HG02943 (cell line): ENCODE measurements around the gene GPRIN3.
"Not testable (repeated sequence)": the region's sequence is repeated elsewhere in the genome, so short reads cannot be mapped to it uniquely, and the experiment has no call there.

ENCODE experiments used
- ATAC-seq: cut with Tn5 transposase; IDR thresholded peaks from one replicate; pipeline ENCODE4 v1.9.1; 2021; ENCODE audit warnings: mild to moderate bottlenecking, low read depth, moderate library complexity; ENCODE audit not compliant: unreplicated experiment

GPRIN3 gene

GRCh38 chr4:89314291-89314690, 6.7 kb upstream of the GPRIN3 start:
- no peak for ATAC-seq

DNA sequence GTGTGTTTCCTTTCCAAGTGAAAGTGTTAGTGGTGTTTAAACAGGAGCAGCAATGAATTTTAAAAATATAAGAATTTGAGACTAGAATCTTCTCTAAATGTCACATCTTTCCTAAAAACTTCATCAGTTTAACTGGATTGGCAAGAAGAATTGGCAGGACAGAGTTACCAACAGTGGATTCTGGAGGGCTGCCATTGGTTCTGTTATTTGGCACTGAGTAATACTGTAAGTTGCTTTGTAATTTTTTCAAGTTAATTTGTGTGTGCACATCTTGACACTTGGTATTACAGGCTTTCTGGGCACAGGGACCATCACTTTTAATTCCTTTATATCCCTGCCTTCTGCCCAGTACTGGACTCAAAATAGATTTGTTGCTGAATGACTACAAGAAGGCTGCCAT, 4.5 kb upstream of the GPRIN3 start:
- ATAC-seq = no peak

GRCh38 chr4:89311433-89311832, 3.8 kb upstream of the GPRIN3 start:
- ATAC-seq = no peak

DNA sequence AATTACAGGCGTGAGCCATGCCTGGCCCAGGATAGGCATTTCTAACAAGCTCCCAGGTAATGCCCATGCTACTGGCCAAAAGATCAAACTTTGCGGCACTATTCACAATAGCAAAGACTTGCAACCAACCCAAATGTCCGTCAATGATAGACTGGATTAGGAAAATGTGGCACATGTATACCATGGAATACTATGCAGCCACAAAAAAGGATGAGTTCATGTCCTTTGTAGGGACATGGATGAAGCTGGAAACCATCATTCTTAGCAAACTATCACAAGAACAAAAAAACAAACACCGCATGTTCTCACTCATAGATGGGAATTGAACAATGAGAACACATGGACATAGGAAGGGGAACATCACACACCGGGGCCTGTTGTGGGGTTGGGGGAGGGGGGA, 1.6 kb upstream of the GPRIN3 start:
- not testable (repeated sequence) for ATAC-seq

GRCh38 chr4:89308161-89308500, 531 bp upstream of the GPRIN3 start:
- no peak for ATAC-seq

GRCh38 chr4:89307178-89307445, 488 bp downstream of the GPRIN3 start:
- ATAC-seq = no peak

GRCh38 chr4:89306486-89307177, 968 bp downstream of the GPRIN3 start:
- no peak for ATAC-seq

DNA sequence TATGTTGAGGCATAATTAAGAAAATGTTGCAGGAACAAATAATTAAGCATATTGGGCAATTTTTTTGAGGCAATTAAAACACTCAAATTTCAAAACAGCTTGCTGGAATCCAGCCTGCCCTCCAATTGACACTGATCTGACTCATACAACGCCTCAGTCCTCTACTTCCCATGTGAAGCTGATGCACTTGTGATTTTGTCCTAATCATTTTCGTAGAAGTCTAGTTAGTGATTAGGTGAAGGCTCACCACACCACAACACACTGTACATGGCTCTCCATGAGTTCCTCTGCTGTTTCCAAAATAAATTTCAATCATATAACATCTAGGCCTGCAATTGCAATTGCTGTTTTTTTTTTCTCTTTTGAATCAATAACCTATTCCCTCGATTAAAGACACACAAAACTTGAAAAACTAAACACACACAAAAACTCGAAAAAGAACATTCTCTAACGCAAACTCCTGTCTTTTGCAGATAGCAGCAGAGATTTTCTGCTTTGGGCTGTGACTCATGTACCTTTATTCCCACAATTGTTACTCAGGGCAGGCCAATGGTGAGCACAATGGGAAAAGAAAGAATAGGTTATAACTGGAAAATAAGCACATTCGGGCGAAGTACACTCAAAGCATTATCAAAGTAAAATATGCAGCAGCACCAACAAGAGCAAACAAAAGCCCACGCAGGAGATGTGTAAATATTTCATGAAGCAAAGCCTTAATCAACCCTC, 1.7 kb downstream of the GPRIN3 start:
- no peak for ATAC-seq

DNA sequence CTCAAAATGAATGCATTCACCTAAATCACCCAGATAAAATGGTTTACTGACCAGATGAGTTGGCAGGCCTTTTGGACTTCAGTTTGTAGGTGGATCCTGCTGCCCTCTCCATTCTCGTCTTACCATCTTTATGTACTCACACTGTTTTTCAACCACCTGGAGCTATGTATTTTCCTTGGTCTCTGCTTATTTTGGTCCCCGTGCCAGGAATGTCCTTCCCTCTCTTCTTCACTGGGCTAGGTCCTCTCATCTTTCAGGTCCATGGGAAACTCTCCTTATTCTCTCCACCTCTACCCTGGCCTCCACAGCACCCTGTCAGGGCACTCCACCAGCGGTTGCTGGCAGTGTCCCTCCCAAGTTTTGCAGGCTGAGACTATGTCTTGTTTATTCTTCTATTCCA, 2.6 kb downstream of the GPRIN3 start:
- no peak for ATAC-seq

DNA sequence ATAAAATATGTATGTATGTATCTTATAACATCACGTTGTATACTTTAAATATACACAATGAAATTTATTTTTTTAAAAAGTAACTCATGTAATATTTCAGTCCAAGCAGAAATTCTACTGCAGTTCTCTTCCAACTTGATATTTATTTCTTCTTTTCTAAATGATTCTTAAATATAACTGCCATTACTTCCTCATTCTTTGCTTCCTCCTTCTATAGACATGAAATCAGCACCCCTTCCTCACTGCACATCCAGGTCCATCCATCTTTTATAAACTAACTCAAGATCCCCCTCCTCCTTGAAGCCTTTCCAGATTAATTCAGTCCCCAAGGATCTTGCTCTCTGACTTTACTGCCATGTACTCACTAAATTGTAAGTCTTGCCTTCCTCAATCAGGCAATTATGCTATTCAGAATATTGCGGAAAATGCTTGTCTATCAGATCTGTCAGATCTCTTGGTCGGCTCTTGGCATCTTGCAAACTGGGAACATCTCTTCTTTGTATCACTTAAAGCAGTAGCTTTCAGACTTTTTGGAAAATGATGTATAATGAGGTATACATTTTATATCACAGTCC, 3.7 kb downstream of the GPRIN3 start:
- ATAC-seq = no peak

DNA sequence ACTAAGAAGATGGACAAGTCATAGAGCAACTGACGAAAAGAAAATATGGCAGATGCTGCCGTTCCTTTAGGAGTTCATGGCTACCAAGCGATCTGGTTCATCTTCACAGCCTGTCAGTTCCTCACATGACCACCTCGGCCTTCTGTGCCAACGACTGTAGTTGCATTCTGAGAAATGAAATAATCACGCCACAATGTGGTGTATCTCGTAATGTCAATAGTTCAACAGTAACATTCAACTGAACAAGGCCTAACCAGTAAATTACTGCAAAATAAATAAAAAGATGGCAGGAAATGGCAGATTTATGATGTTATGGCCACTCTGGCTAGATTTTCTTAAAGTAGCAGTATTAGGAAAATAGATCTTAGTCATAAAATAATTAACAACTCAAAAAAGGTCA, 4.4 kb downstream of the GPRIN3 start:
- ATAC-seq = no peak

GRCh38 chr4:89301902-89302301, 5.7 kb downstream of the GPRIN3 start:
- ATAC-seq = no peak

- no peak for ATAC-seq
These were observed 6.6 kb downstream of the GPRIN3 start for GRCh38 chr4:89301003-89301402.

DNA sequence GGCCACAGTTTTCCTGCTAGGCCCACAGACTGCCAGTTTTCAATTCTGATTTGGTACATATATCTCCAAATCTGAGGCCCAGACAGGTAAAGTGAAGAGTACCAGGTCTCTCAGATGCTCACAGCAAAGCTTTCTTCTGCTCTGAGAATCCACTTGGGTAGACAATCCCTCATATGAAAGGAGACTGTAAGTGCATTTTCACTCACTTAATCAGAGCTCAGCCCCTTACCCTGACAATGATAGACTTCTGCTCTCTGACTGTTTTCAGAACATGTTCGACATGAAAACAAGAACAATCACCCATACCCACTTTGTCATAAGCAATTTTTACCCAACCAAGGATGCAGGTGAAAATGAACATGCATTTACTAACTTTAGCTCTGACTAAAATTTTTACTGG, 7.1 kb downstream of the GPRIN3 start:
- ATAC-seq = no peak

- no peak for ATAC-seq
These were observed 7.5 kb downstream of the GPRIN3 start for GRCh38 chr4:89300060-89300459.

DNA sequence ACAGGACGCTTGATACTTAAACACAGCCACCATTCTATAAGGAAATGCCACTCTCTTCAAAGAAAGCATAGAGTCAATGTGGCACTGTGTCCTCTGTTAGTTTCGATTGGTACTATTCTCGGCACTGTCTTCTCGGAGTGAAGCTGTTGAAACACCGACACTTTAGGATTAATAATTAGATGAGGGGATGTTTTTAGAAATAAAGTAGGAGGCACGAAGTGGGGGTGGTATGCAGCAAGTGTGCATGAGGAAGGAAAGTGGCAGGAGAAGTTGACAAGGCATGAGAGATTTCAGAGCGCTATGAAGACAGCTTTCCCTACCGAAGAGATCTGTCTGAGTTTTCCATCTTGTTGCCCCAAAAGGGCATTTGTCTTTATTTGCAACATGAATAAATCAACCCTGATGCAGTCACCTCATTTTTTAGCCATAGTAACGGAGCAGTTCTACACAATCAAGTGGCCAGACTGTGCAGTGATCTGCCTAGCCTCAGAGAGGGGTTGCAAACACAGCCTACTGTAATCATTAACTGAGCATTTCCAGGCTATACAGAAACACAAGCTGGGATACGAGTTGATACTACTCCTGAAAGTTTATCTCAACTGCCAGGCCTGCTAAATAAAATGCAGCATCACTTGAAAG, 8.3 kb downstream of the GPRIN3 start:
- ATAC-seq = peak; percentile 39

GRCh38 chr4:89298788-89299152, 8.8 kb downstream of the GPRIN3 start:
- no peak for ATAC-seq

DNA sequence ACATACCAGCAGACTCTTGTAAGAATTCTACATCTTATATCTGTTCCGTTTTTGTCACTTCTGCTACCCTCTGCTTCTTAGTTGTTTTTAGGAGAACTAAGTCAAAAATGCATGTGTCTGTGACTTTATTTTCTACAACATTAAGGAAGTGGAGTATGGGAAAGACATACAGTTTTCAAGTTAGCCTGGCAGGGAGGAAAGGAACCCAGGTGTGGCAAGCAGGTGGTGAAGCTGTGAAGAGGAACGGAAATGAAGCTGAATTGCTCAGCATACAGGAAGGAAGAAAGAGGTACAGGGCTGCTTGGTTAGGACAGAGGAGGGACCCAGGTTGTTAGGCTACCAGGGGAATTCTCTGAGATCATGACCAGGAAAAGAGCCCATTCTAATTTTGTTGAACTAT, 9.4 kb downstream of the GPRIN3 start:
- ATAC-seq = peak; percentile 39

DNA sequence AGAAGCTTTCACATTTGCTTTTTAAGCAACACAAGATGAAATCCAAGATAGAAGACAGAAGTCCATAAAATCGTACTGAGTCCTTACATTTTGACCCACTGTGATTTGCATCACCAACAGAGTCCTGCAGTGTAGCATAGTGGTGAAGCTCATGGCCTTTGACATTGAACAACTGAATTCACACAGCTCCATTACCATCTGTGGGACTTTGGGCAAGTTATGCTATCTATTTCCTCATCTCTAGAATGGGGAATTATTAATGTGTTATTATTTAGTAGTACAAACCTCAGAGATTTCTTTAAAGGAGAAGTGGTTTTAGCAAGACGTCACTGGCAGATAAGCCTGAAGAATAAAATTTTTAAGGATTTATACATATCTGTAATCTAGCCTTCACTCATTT, 10.7 kb downstream of the GPRIN3 start:
- ATAC-seq = no peak

GRCh38 chr4:89296399-89296798, 11.2 kb downstream of the GPRIN3 start:
- no peak for ATAC-seq

DNA sequence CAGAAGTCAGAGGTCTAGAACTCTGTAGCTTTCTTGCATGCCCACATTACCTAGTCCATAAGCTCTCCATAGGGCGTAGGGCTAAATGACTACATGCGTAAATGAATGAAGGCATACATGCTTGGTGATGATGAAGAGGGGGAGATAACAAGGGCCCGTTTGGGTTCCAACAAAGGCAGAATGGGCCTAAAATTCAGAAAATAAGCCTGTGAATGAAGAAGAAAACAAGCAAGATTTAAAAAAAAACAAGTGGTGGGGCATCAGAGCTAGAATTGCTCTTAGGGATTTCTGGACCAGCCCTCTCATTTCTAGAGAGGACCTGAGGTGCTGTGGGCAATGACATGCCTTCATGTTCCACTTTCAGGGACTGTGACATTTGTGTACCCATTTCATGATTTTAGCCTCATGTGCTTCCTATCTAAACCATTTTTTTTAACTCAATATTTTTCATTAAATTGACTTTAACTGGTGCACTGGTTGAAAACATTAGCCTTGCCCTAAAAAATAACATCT, 12.1 kb downstream of the GPRIN3 start:
- no peak for ATAC-seq
